HUES64 (cell line): ENCODE results near the gene SCEL.

ENCODE experiments used
- H3K27ac ChIP-seq: 2 replicates; pipeline ENCODE4 v1.7.0; 2013; ENCODE audit warnings: low read depth, low read length, inconsistent platforms
- H3K27me3 ChIP-seq: 2 replicates; pipeline ENCODE4 v1.6.1; 2013; ENCODE audit warnings: mild to moderate bottlenecking, low read length; ENCODE audit not compliant: insufficient read depth
- H3K36me3 ChIP-seq: 2 replicates; pipeline ENCODE4 v1.6.1; 2013; ENCODE audit warnings: mild to moderate bottlenecking, low read length; ENCODE audit not compliant: insufficient read depth
- H3K4me1 ChIP-seq: 2 replicates; pipeline ENCODE4 v1.6.1; 2013; ENCODE audit warnings: mild to moderate bottlenecking, low read length, moderate library complexity; ENCODE audit not compliant: insufficient read depth
- H3K4me3 ChIP-seq: 2 replicates; pipeline ENCODE4 v1.5.1; 2013; ENCODE audit warnings: mild to moderate bottlenecking, low read length, moderate library complexity
- H3K9ac ChIP-seq: 2 replicates; pipeline ENCODE4 v1.6.1; 2013; ENCODE audit warnings: mild to moderate bottlenecking, low read depth, low read length
- H3K9me3 ChIP-seq: 2 replicates; pipeline ENCODE4 v1.6.1; 2013; ENCODE audit warnings: low read depth, low read length; ENCODE audit not compliant: insufficient read depth
- WGBS: fragments of 150-250, 120-280 bp; methylation state at CpG from one replicate; pipeline ENCODE4 v1.1.7; 2013; ENCODE audit warnings: missing lambda C conversion rate; 5-methylcytosine and 5-hydroxymethylcytosine counted together

SCEL gene

DNA sequence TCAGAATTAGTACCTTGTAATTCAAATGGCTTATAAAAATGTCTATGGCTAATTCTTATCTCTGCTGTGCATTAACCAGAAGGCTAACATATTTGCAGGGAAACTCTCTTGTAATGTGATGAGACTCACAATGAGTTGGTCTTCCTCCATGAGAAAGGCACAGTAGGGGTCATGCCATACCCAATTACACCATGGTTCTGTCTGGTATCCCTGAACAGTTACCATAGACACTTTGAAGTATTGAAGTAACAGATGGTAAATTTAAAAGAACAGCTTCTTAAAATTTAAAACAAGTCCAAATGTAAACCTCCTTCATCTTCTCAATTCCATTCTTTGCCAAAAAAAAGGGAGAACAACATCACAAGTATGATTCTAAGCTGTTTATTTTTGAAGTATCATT lies 139.3 kb downstream of the SCEL start:
- H3K36me3 ChIP-seq, result no peaks in the 10 kb centered on the region

DNA sequence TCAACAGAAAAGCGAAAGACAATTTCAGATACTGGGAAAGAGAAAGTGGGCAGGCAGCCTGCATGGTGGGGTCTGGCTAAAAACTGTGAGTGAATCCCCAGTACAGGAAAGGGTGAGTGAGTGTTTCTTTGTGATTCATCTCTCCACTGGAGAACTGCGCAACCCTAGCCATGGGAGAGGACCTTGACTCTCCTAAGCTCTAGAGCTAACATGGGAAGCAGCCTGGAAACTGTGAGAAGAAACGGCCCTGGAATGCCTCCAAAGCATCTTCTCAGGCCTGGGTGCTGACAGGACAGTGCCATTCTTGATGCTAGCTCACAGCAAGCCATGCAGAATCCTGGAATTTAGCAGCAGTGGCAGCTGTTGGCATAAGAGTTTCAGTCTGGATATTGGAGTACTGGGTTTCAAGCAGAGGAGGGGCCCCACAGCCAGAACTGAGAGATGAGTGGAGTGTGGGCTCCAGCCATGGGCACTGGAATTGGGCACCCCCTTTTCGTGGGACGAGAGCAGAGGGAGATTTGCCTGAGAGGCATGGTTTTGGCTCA lies 143.3 kb downstream of the SCEL start:
- 0 out of 2 replicates have a peak, but pooled peaks cover 5% of the 10 kb centered on the region for H3K4me1 ChIP-seq
- WGBS, result 92% methylated on average over 5 of the region's 5 CpGs
- no peak overlapping the region for H3K9ac ChIP-seq
- no peaks in the 10 kb centered on the region for H3K36me3 ChIP-seq
- no peaks in the 10 kb centered on the region for H3K9me3 ChIP-seq
- H3K27ac ChIP-seq, result no peak overlapping the region
- no peak overlapping the region for H3K4me3 ChIP-seq
- no peaks in the 10 kb centered on the region for H3K27me3 ChIP-seq

More for the DNA sequence above, 139.3 kb downstream of the SCEL start:
- Histone ChIP-seq H3K9me3 (no peaks in the 10 kb centered on the region), H3K27me3 (no peaks in the 10 kb centered on the region), H3K9ac (no peak overlapping the region), H3K4me3 (no peak overlapping the region), H3K27ac (peak overlapping the region; percentile 56), H3K4me1 (0 out of 2 replicates have a peak, but pooled peaks cover 5% of the 10 kb centered on the region)

DNA sequence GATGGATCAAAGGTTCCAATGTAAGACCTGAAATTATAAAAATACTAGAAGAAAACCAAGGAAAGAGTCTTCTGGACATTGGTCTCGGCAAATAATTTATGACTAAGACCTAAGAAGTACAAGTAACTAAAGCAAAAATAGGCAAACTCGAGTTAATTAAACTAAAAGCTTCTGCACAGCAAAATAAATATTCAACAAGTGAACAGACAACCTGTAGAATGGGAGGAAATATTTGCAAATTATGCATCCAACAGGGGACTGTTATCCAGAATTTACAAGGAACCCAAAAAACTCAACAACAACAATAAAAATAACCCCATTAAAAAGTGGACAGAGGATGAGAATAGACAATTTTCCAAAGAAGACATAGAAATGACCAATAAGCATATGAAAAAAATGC lies 152.3 kb downstream of the SCEL start:
- WGBS, result 82% methylated on average over 2 of the region's 2 CpGs
- Histone ChIP-seq H3K27me3 (no peaks in the 10 kb centered on the region), H3K4me3 (no peak overlapping the region), H3K9me3 (no peaks in the 10 kb centered on the region), H3K9ac (no peak overlapping the region), H3K36me3 (no peaks in the 10 kb centered on the region), H3K27ac (no peak overlapping the region), H3K4me1 (no peaks in the 10 kb centered on the region)

DNA sequence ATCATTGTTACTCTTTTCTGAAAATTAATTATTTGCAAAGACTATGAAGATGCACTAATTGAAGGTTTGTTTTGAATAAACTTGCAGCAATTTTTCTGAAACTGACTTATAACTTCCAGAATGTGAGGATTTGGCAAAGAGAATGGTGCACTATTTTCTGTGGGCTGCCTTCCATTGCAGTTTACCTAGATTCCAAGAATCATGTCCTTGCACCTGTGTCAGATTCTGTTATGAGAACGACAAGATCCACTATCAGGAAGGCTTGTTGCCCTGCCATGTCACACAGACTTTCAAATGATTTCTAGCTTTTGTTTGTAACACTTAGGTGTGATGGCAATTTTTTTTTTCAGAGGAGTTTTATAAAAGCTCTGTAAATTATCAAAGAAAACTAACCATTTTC lies 156.4 kb downstream of the SCEL start:
- no peak overlapping the region for H3K4me3 ChIP-seq
- H3K4me1 ChIP-seq, result peaks cover 13% of the 10 kb centered on the region
- H3K27me3 ChIP-seq, result peaks cover 13% of the 10 kb centered on the region
- H3K9me3 ChIP-seq, result no peaks in the 10 kb centered on the region
- H3K27ac ChIP-seq, result no peak overlapping the region
- 96% methylated on average over 1 of the region's 1 CpG for WGBS
- H3K36me3 ChIP-seq, result no peaks in the 10 kb centered on the region
- no peak overlapping the region for H3K9ac ChIP-seq

DNA sequence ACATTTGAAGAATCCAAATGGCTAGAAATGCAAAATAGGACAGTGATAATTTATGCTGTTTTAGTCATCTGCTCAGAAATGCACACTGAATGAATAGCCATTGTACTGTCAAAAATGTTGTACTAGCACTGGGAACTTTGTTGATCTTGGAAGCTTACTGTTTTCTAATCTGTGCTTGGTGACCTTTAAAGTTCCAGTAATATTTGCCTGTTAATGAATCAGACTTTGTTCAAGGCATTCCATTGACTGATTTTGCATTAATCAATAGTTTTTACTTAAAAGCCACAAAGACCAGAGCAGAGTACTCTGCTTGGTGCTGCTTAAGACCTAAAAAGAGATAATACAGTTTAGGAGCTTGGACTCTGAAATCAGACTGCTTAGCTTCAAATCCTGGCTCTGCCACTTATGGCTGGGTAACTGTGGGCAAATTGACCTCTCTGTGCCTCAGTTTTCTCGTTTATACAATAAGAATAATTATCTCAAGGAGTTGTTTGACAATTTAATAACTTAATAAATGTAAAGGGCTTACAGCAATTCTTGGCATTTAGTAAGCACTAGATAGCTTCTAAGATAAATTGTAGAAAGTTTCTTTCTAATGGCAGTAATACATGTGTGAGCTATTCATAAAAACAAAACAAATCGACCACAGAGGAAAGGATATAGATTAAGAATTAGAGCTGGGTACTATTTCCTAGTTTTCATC lies 157.4 kb downstream of the SCEL start:
- peaks cover 14% of the 10 kb centered on the region for H3K4me1 ChIP-seq
- no peak overlapping the region for H3K4me3 ChIP-seq
- WGBS, result 83% methylated on average over 1 of the region's 2 CpGs
- H3K36me3 ChIP-seq, result no peaks in the 10 kb centered on the region
- peaks cover 15% of the 10 kb centered on the region for H3K27me3 ChIP-seq
- H3K27ac ChIP-seq, result no peak overlapping the region
- no peaks in the 10 kb centered on the region for H3K9me3 ChIP-seq
- H3K9ac ChIP-seq, result no peak overlapping the region

DNA sequence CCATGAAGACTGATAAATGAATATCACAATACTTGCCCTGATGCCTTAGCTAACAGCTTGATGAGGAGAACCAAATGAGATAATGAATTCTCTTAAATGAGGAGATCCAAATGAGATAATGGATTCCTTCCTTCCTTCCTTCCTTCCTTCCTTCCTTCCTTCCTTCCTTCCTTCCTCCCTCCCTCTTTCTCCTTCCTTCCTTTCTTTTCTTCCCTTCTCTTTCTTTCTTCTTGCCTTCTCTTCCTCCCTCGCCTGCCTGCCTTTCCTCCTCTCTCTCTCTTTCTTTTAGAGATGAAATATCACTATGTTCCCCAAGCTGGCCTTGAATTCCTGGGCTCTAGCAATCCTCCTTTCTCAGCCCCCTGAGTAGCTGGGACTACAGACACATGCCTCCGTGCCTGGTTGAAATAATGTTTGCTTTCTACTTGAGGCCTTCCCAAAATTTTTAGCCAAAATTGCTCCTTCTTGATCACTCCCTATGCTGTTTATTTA lies 158.0 kb downstream of the SCEL start:
- Histone ChIP-seq H3K9ac (no peak overlapping the region), H3K36me3 (no peaks in the 10 kb centered on the region), H3K4me3 (no peak overlapping the region), H3K27ac (no peak overlapping the region), H3K4me1 (peaks cover 14% of the 10 kb centered on the region), H3K27me3 (peaks cover 15% of the 10 kb centered on the region), H3K9me3 (no peaks in the 10 kb centered on the region)
- WGBS, result 94% methylated on average over 2 of the region's 2 CpGs
